Neural cell (in vitro differentiated cells): ENCODE measurements around the gene TBC1D9. TPM values are rescaled to one million over a fixed set of nuclear protein-coding genes. Genes with fewer than 3 reads are reported as not detected.

Experiments
- H2AFZ ChIP-seq: fragments of 200-600, 300-800 bp; sonication (generic), shearing (Covaris generic); 2 replicates; pipeline ENCODE4 v1.6.0; 2014; ENCODE audit warnings: low read depth, mild to moderate bottlenecking, antibody characterized with exemption, low read length, moderate library complexity
- H3F3A ChIP-seq: fragments of 200-600 bp; shearing (Covaris generic); 2 replicates; pipeline ENCODE4 v1.6.1; 2016; ENCODE audit warnings: mild to moderate bottlenecking, moderate library complexity, mixed read lengths, antibody characterized with exemption, low read length; ENCODE audit not compliant: insufficient read depth, poor library complexity, severe bottlenecking
- H3K27ac ChIP-seq: fragments of 200-600, 300-800 bp; sonication (generic), shearing (Covaris generic); 2 replicates; pipeline ENCODE4 v1.5.1; 2014; ENCODE audit warnings: mild to moderate bottlenecking, low read length, moderate library complexity
- H3K27me3 ChIP-seq: fragments of 300-800, 200-600 bp; sonication (generic), shearing (Covaris generic); 2 replicates; pipeline ENCODE4 v1.6.0; 2014; ENCODE audit warnings: mild to moderate bottlenecking, low read depth, low read length, moderate library complexity; ENCODE audit not compliant: insufficient read depth
- H3K36me3 ChIP-seq: fragments of 300-800, 200-600 bp; sonication (generic), shearing (Covaris generic); 2 replicates; pipeline ENCODE4 v1.5.1; 2014; ENCODE audit warnings: mild to moderate bottlenecking, antibody characterized with exemption, low read length, moderate library complexity; ENCODE audit not compliant: insufficient read depth
- H3K4me2 ChIP-seq: fragments of 300-800, 200-600 bp; sonication (generic), shearing (Covaris generic); 2 replicates; pipeline ENCODE4 v1.6.0; 2014; ENCODE audit warnings: mild to moderate bottlenecking, low read length
- H3K4me3 ChIP-seq: fragments of 300-800, 200-600 bp; sonication (generic), shearing (Covaris generic); 2 replicates; pipeline ENCODE4 v1.5.1; 2014; ENCODE audit warnings: mild to moderate bottlenecking, low read length, moderate library complexity
- H3K79me2 ChIP-seq: fragments of 200-600 bp; shearing (Covaris generic); replicated peaks from 2 replicates; pipeline ENCODE4 v1.6.0; 2014; ENCODE audit warnings: mild to moderate bottlenecking, low read length, moderate library complexity; ENCODE audit not compliant: insufficient read depth
- H3K9ac ChIP-seq: fragments of 300-800, 200-600 bp; sonication (generic), shearing (Covaris generic); 2 replicates; pipeline ENCODE4 v1.6.1; 2016; ENCODE audit warnings: mild to moderate bottlenecking, low read length, mixed read lengths
- H3K9me2 ChIP-seq: fragments of 200-600 bp; shearing (Covaris generic); 2 replicates; pipeline ENCODE4 v1.6.1; 2016; ENCODE audit warnings: mild to moderate bottlenecking, low read length, mixed read lengths; ENCODE audit not compliant: insufficient read depth
- H3K9me3 ChIP-seq: fragments of 200-600, 300-800 bp; sonication (generic), shearing (Covaris generic); 2 replicates; pipeline ENCODE4 v1.6.1; 2016; ENCODE audit warnings: mild to moderate bottlenecking, mixed run types, low read length, moderate library complexity, mixed read lengths
- H4K20me1 ChIP-seq: fragments of 200-600 bp; shearing (Covaris generic); 2 replicates; pipeline ENCODE4 v1.6.1; 2016; ENCODE audit warnings: mild to moderate bottlenecking, mixed run types; ENCODE audit not compliant: insufficient read depth
- CTCF ChIP-seq: fragments of 450-650 bp; IDR thresholded peaks from 2 replicates; pipeline ENCODE4 v1.5.1; 2014; ENCODE audit warnings: antibody characterized with exemption, mild to moderate bottlenecking, moderate library complexity; ENCODE audit not compliant: poor library complexity, severe bottlenecking
- EP300 ChIP-seq: fragments of 450-650 bp; conservative IDR thresholded peaks from 2 replicates; pipeline ENCODE4 v1.6.1; 2014; ENCODE audit warnings: antibody characterized with exemption, mild to moderate bottlenecking, moderate library complexity; ENCODE audit not compliant: poor library complexity, severe bottlenecking
- EZH2 ChIP-seq: fragments of 200-600, 300-800 bp; shearing (Covaris generic), sonication (generic); IDR thresholded peaks from 2 replicates; pipeline ENCODE4 v1.6.1; 2014; ENCODE audit warnings: antibody characterized with exemption, low read length, borderline replicate concordance, mild to moderate bottlenecking; ENCODE audit not compliant: insufficient read depth, poor library complexity, severe bottlenecking
- MXI1 ChIP-seq: fragments of 450-650 bp; conservative IDR thresholded peaks from 2 replicates; pipeline ENCODE4 v1.6.1; 2014; ENCODE audit warnings: antibody characterized with exemption, mild to moderate bottlenecking; ENCODE audit not compliant: poor library complexity, severe bottlenecking
- POLR2AphosphoS5 ChIP-seq: IDR thresholded peaks from 2 replicates; pipeline ENCODE4 v1.6.1; 2012
- RAD21 ChIP-seq: fragments of 450-650 bp; conservative IDR thresholded peaks from 2 replicates; pipeline ENCODE4 v1.6.1; 2014; ENCODE audit warnings: antibody characterized with exemption, mild to moderate bottlenecking, moderate library complexity
- REST ChIP-seq: IDR thresholded peaks from 2 replicates; pipeline ENCODE4 v1.6.1; 2012; ENCODE audit warnings: borderline replicate concordance
- SMC3 ChIP-seq: fragments of 450-650 bp; conservative IDR thresholded peaks from 2 replicates; pipeline ENCODE4 v1.6.1; 2014; ENCODE audit warnings: antibody characterized with exemption, mild to moderate bottlenecking, moderate library complexity; ENCODE audit not compliant: poor library complexity
- TAF1 ChIP-seq: IDR thresholded peaks from 2 replicates; pipeline ENCODE4 v1.6.1; 2012; ENCODE audit warnings: low read depth
- polyA plus RNA-seq: library from polyadenylated mRNA; depleted of rRNA; stranded (reverse); fragments of >200 nt; gene quantifications from 2 replicates; pipeline ENCODE4 v1.2.3, GENCODE V29; 2014

The TBC1D9 gene
- polyA plus RNA-seq, 1 donor from 2014 or later, result 42.8 TPM

- H3K9me2 ChIP-seq, result no peaks in the 10 kb centered on the region
- no peak overlapping the region for H3K27ac ChIP-seq
- no peaks in the 10 kb centered on the region for H4K20me1 ChIP-seq
- no peaks in the 10 kb centered on the region for H3K9me3 ChIP-seq
- TF ChIP-seq REST (no peak), EZH2 (no peak), CTCF (no peak), MXI1 (no peak), TAF1 (no peak), RAD21 (no peak), POLR2AphosphoS5 (no peak), EP300 (no peak), SMC3 (no peak)
- H3K27me3 ChIP-seq, result no peaks in the 10 kb centered on the region
- H3K36me3 ChIP-seq, result no peaks in the 10 kb centered on the region
- H3K9ac ChIP-seq, result no peak overlapping the region
- H3F3A ChIP-seq, result no peaks in the 10 kb centered on the region
- no peak overlapping the region for H3K4me3 ChIP-seq
- no peaks in the 10 kb centered on the region for H3K79me2 ChIP-seq
- H2AFZ ChIP-seq, result no peak overlapping the region
- H3K4me2 ChIP-seq, result no peak overlapping the region
Measured at GRCh38 chr4:140600408-140600807, 155.8 kb downstream of the TBC1D9 start.

- TF ChIP-seq EZH2 (no peak), SMC3 (no peak), RAD21 (peak; percentile 9), CTCF (peak; percentile 15), REST (no peak), EP300 (no peak), TAF1 (no peak), POLR2AphosphoS5 (no peak), MXI1 (no peak)
- Histone ChIP-seq H4K20me1 (no peaks in the 10 kb centered on the region), H3K27me3 (no peaks in the 10 kb centered on the region), H3K4me2 (no peak overlapping the region), H3K4me3 (no peak overlapping the region), H3K27ac (no peak overlapping the region), H3K9me3 (no peaks in the 10 kb centered on the region), H3K36me3 (no peaks in the 10 kb centered on the region), H2AFZ (no peak overlapping the region), H3K9ac (no peak overlapping the region), H3K79me2 (no peaks in the 10 kb centered on the region), H3F3A (no peaks in the 10 kb centered on the region), H3K9me2 (no peaks in the 10 kb centered on the region)
Measured at GRCh38 chr4:140595065-140595464, 161.1 kb downstream of the TBC1D9 start.
